ENCODE data around the gene RIC1.
"Not testable (repeated sequence)": the region's sequence is repeated elsewhere in the genome, so short reads cannot be mapped to it uniquely, and the experiment has no call there.

Gene RIC1

DNA sequence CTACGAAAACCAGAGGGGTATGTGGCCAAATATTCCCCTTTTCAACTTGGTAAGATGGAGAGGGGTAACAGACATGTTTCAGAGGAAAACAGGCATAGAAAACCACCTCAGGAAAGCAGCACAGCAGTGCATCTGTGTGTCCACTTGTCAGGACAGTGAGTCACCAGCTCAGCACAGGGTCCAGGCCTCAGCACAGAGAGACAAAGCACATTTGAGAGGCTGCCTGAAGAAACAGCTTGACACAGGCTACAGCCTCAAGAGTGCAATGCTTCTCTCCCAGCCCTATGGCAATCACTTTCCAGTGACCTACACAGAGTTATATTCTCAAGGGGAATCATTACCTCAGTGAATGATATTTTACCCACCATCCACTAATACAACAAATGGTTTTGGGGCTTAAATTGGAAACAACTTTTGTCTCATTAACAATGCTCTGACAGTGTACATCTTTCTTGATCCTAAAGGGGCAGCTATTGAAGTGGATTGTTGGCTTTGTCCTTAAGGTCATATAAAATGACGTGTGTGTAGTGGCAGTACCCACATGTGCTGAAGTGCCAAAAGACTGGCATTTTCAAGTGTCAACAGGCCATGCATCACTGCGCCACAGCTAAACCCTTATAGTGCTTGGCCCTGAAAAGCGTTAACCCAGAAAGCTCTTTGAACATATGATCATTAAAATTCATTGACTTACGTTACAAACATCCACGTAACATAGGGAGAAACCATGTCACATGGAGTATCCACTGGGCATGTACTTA lies 157.6 kb downstream of the RIC1 start:
- no peak for DNase-seq (ENCODE audit: low read depth)

DNA sequence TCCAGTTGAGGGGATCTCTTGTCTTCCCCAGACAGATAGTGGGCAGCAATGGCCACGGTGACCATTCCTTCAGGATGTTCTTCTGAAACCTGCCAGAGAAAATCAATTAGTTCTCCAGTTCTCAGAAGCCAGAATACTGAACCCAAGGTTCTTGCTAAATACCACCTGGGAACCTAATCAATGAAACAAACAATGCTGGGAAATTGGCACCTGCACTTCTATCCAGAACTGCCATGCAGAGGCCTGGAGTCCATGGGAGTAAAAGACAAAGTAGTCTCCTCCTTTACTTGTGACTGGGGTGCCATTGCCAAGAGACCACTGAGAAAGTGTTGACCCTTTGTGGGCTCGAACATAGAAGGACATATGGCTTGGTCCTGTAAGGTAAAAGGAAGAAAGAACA lies 158.3 kb downstream of the RIC1 start:
- no peak for DNase-seq (ENCODE audit: low read depth)

DNA sequence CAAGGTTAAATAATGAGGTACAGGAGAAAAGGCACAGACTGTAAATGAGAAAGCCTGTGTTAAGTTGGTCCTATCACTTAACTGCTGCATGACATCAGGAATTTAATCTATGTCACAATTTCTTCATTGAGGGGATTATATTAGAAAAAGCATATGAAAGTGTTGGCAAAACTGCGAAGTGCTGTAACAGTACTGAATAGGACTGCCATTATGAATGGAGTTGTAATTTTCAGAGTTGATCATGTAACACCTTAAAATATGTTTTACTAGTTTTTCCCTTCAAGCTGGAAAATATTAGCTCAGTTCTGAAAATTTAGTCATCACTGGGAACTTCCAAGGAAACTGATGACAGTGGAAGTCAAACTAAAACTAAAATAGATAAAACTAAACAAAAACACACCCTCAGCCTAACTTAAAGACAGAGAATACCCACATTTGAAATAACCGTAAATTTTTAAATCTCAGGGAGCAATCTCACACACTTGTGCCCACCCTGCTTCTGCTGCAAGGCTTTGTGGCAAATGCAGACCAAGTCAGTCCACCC lies 158.9 kb downstream of the RIC1 start:
- DNase-seq (ENCODE audit: low read depth) = no peak

DNA sequence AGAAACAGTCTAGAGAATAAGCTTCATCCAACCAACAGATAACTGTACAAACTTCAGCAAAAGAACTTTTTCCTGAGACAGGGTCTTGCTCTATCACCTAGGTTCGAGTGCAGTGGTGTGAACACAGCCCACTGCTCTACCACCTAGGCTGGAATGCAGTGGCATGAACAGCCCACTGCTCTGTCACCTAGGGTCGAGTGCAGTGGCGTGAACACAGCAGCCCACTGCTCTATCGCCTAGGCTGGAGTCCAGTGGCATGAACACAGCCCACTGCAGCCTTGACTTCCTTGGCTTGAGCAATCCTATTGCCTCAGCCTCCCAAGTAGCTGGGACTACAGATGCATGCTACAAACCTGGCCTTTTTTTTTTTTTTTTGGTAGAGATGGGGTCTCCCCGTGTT lies 160.6 kb downstream of the RIC1 start:
- DNase-seq (ENCODE audit: low read depth) = no peak

DNA sequence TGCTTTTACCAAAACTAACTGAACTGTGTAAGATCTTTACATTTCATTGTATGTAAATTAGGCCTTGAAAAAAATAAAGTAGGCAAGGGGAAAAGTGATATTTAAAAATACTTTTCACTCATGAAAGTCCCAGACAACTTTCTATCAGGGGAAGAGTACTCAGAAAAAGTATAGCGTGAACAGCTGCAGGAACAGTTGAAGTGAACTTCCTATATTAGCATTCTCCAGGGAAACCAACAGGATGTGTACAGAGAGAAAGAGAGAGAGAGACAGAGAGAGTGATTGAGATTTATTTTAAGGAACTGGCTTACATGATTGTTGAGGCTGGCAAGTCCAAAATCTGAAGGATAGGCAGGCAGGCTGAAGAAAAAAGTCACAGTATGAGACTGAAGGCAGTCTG lies 162.0 kb downstream of the RIC1 start:
- DNase-seq (ENCODE audit: low read depth) = no peak

DNA sequence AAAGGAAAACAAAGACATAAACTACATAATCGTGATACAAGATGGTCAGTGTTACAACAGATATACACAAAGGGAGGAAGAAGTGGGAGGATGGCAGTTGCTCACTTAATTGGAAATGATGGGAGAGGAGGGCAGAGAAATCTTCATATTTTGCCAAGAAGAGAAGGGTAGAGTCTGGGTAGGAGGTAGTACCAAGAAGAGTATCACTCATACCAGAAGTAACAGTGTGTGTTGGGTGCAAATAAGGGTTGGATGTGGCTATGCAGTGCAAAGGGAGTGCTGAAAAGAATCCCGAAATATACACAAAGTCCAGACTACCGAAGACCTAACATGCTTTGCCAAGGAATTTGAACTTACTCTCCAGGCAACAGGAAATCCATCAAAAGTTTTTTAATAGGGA lies 163.0 kb downstream of the RIC1 start:
- no peak for DNase-seq (ENCODE audit: low read depth)

DNA sequence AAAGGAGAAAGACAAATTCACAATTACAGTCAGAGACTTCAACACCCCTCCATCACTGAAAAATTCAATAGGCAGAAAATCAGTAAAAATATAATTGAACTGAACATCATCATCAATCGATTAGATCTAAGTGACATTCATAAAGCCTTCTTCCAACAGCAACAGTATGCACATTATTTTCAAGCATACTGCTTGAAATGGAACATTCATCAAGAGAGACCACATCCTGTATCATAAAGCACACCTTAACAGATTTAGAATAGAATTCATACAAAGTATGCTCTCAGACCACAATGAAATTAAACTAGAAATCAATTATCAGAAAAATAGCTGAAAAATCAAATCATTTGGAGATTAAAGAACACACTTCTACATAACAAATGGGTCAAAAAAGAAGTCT lies 164.9 kb downstream of the RIC1 start:
- no peak for DNase-seq (ENCODE audit: low read depth)

DNA sequence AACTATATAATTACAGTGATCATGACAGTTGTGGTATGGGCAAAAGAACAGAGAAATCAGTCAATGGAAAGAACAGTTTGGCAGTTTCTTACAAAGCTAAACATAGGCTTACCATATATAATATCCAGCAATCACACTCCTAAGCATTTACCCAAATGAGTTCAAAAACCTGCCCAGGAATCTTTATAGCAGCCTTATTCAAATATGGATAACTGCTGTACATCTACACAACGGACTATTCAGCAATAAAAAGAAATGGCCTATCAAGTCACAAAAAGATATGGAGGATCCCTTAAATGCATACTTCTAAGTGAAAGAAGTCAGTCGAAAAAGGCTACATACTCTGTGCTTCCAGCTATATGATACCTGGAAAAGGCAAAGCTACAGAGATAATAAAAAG lies 167.4 kb downstream of the RIC1 start:
- no peak for DNase-seq (ENCODE audit: low read depth)

DNA sequence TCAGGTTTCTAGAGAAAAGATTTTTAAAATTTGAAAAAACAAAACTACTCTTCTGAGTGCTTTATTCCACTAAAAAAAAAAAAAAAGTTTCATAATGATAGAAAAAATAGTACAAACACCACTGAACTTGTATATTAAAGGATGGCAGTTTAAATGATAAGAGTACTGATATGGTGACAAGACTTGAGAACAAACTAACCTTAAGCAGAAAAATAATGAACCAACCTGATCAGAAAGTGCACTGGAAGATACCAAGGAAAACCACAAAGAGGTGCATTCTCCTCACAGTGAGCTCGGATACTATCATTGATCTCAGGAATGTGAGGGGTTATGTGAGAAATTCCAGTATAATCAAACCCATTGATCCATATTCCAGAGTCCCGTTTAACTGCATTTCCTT lies 169.7 kb downstream of the RIC1 start:
- no peak for DNase-seq (ENCODE audit: low read depth)

DNA sequence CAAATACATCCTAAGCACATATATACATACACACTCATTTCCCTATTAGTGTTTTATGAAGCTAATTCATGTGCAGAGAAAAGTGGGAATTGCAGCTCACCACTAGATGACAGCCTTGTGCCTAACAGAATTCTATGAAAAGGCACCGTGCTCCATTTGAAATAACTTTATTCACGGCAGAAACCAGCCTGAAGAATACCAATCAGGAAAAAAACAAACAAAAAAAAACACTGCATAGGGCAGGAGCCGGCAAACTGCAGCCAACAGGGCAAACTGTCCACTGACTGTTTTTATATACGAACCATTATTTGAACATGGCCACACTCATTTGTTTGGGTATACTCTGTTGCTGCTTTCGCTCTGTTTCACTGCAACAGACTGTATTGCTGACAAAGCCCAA lies 170.4 kb downstream of the RIC1 start:
- DNase-seq (ENCODE audit: low read depth) = no peak

DNA sequence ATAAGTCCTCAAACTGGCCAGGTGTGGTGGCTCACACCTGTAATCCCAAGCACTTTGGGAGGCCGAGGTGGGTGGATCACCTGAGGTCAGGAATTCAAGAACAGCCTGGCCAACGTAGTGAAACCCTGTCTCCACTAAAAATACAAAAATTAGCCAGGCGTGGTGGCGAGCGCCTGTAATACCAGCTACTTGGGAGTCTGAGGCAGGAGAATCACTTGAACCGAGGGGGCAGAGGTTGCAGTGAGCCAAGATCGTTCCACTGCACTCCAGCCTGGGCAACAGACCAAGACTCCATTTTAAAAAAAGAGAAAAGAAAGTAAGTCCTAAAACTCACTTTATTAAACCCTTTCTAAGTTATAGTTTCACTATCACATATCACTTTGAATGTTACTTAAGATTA lies 171.5 kb downstream of the RIC1 start:
- not testable (repeated sequence) for DNase-seq (ENCODE audit: low read depth)

DNA sequence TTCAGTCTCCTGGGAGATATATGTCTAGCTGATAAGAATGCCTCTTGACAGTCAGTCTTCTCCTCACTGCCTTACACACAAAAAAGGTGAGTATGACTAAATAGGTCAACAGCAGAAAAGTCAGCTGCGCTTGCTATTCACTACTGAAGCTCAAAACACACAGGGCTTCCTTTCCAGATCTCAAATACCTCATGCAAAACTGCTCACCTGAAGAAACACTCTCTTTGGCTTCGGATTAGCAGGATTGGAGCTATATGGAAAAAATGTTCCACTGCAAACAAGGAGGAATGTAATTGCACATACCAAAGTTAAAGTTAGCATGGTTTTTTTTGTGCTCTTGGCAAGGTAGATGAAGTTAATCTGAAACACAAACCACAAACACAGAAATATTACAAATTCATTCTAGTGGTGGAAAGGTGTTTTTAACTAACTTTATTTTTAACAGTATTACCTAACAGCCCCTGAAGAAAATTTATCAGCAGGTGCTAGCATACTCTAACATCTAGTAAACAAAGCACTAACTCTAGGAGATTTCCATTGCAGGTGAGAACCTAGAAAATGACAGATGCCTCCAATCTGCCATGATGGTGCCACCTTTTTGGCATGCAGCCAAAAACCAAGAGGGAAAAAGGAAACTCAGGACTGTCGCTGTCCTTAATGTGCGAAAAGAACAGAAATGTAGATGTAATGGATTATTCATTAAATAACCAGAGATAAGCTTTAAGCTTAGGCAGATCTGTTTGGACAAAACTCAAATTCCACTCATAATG lies 172.2 kb downstream of the RIC1 start:
- no peak for DNase-seq (ENCODE audit: low read depth)

DNA sequence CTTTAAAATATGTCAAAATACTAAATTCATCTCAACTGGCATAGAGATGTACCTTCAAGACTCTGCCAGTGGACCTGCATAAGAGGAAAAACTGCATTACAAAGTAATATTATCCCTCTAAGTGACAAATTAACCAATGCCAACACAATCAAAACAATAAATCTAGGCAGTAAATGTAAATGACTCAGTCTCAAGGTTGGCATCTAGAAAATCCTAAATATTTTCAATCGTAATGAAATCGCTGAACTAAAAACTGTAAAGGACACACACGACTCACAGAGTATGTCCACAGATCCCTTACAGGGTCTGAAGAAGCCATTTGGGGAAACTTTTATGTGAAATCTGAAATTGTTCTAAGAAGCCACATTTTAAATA lies 172.8 kb downstream of the RIC1 start:
- DNase-seq (ENCODE audit: low read depth) = no peak

DNA sequence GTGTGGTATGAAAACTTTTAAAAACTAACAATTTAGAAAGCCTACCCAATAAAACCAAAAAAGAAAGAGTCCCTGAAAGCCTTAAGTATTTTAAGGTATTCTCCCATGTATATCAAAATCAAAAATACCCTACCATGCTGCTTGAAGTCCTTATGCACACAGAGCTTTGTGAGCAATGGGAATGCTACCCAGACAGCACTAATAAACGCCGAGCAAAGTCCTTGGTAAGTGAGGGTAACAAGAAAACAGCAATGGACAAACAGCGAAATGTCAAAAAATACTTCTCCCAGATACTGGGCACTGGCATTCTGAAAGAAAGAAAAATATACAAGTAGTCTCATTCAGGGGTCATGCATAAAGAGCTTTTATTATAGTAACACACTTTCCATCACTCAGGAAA lies 176.6 kb downstream of the RIC1 start:
- DNase-seq (ENCODE audit: low read depth) = no peak

DNA sequence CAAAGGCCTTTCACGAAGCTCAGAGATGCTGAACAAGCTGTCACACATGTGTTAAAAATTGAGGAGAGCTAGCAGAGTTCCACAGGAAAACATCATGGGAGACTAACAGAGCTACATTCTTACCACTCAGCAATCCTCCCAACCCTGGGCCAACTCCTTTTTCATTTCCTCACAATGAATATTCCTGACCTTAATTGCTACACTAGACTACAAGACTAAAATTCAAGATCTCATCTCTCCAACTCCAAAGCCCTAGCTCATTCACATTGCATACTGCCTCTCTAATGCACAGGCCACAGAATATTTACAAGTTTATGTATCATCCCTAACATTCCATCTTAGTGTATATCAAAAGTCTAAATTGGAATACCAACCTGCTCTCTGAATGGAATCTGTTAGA lies 182.8 kb downstream of the RIC1 start:
- no peak for DNase-seq (ENCODE audit: low read depth)

DNA sequence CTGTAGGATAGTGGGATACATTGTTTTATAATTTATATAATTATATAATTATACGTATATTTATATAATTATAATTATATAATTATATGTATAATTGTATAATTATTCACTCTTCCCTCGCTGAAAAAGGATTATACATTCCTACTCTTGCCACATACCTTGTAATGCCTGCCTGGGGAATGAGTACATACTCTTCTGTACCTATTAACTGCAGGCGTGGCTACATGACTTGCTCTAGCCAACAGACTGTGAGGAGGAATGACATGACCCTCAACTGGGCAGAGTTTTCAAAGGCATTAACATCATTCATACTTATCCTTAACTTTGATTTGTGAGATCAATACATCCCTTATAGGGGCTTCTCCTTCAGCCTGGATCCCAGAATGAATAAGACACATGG lies 184.9 kb downstream of the RIC1 start:
- no peak for DNase-seq (ENCODE audit: low read depth)

DNA sequence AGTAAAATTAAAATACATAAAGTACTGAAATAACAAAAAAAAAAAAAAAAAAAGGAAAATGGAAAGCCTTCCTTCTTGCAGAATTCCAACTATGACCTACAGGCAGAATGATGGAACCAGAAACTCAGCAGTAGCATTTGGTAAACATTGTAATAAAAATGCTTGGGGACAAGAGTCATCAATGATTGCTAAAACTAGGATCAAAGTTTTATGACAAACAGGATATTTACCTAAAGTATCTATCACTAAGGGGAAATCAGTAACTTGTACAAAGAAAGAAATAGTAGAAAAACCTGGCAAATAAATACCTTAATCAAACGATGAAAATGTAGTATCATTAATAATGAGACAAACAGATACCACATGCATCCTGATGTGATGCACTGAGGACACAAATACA lies 186.6 kb downstream of the RIC1 start:
- no peak for DNase-seq (ENCODE audit: low read depth)

DNA sequence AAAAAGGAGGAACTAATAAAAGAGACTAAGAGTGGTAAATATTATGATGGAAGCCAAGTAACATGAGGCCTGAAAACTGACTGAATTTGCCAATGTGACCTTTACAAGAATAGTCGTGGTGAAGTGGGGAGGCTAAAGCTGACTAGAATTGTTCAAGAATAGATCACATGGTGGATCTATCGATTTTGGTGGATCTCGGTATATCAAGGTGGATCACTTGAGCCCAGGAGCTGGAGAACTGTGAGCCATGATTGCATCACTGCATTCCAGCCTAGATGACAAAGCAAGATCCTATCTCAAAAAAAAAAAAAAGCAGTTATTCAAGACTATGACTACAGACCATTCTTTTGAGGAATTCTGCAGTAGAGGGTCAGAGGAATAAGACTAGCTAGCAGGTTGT lies 189.0 kb downstream of the RIC1 start:
- no peak for DNase-seq (ENCODE audit: low read depth)

DNA sequence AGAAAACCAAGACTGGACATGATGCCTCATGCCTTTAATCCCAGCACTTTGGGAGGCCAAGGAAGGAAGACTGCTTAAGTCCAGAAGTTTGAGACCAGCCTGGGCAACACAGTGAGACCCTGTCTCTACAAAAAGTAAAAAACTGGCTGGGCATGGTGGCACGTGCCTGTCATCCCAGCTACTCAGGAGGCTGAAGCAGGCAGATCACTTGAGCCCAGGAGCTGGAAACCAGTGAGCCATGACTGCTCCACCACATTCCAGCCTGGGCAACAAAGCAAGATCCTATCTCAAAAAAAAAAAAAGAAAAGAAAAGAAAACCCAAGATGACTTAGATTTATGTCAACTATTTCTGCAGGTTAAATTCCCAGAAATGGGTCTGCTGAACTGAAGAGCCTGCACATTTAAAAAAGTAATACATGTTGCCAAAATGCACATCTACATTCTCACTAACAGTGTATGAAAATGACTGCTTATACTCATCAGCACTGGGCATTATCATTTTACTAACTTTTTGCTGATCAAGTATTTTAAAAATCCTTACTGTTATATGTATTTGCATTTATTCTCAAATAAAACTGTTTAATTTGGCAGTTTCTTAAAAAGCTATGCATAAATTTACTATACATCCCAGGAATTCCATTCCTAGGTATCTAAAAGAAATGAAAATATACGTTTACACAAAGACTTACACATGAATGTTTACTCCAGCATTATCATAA lies 189.7 kb downstream of the RIC1 start:
- DNase-seq (ENCODE audit: low read depth) = no peak

DNA sequence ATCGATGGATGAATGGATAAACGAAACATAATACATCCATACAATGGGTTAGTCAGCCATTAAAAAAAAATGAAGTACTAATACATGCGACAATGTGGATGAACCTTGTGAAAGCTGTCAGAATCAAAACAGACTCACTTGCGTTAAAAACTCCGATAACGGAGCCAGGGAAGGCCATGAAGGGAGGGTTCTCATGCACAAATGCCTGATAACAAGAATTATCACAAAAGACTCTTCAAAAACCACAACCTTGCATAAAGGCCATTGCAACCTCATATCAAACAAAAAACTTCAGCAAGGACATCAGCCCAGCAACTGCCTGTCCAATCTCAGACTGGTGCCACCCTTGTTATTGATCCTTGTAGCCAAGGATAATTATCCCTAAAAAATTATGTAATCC lies 190.3 kb downstream of the RIC1 start:
- DNase-seq (ENCODE audit: low read depth) = no peak

DNA sequence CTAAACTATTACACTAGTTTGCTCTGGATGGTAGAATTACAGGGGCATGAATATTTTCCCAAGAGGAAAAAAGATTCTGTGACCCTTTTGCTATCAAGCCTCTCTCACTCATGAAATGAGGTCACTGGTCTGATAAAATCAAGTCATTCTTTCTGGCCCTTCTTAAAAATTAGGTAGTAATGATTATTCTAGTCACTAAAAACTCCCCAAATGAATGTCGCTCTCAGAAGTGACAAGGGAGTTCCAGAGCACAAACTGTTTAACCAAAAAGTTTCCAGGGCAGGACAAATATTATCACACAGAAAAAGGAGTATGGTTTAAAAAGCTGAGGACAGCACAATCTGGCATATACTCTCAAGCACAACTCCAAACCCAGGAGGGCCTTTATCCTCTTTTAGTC lies 191.5 kb downstream of the RIC1 start:
- no peak for DNase-seq (ENCODE audit: low read depth)

DNA sequence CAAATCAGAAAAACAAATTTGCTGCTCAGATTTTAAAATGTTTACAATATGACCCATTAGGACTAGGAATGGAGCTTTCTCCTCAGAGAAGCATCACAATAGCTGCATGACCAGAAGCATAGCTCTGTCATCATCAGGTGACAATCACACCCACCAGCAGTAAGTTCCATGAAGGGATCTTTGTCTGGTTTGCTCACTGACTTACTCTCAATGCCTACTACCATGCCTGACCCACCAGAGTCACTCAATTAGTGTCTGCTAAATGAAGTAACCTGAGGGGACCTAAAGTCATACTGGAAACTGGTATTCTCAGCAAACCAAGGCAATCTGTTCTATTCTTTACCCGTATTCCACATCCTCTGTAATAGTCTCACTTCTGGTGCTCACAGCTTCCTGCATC lies 196.3 kb downstream of the RIC1 start:
- DNase-seq (ENCODE audit: low read depth) = no peak

Data from stimulated activated CD8-positive, alpha-beta memory T cell treated with anti-CD3 and anti-CD28 coated beads, Interleukin-12 subunit alpha, Interleukin-12 subunit beta, amount 100 ng/mL, for 1 hour (primary cell).